Stimulated activated CD4-positive, alpha-beta T cell treated with anti-CD3 and anti-CD28 coated beads, Interleukin-1b, Interleukin-23, amount 100 ng/mL, for 1 hour (primary cell): ENCODE results near the gene FUT7.
"Not testable (repeated sequence)": the region's sequence is repeated elsewhere in the genome, so short reads cannot be mapped to it uniquely, and the experiment has no call there.

Experiments used
- DNase-seq, 2 donors: peaks; one replicate each; pipeline ENCODE4 v3.0.0-alpha.2; 2020; ENCODE audit warnings: low read depth in 2 of 2

The FUT7 gene

GRCh38 chr9:137033481-137033880, 1.6 kb upstream of the FUT7 start:
- DNase-seq: not testable (repeated sequence)

GRCh38 chr9:137032858-137033257, 970 bp upstream of the FUT7 start:
- DNase-seq: no peak

- no peak for DNase-seq
Observed at GRCh38 chr9:137030538-137031527, 1.1 kb downstream of the FUT7 start.

- no peak for DNase-seq
Observed at GRCh38 chr9:137030006-137030405, 1.9 kb downstream of the FUT7 start.

- DNase-seq: peak in 1 of 2 donors; percentile 60
Observed at GRCh38 chr9:137029058-137029936, 2.6 kb downstream of the FUT7 start.

GRCh38 chr9:137028263-137029057, 3.4 kb downstream of the FUT7 start:
- DNase-seq: peak; percentile 27 to 44

- no peak for DNase-seq
Observed at GRCh38 chr9:137027369-137028262, 4.3 kb downstream of the FUT7 start, which contains the start of gene ABCA2. Gene ABCA2, minus strand, starts transcription at chr9:137028237. Its CDS starts 97 bp downstream, at chr9:137028140.

GRCh38 chr9:137026828-137027227, 5.1 kb downstream of the FUT7 start:
- DNase-seq: no peak

GRCh38 chr9:137026384-137026783, 5.5 kb downstream of the FUT7 start:
- DNase-seq: no peak

- DNase-seq: no peak
Observed at GRCh38 chr9:137025517-137025966, 6.3 kb downstream of the FUT7 start.

- DNase-seq: no peak
Observed at GRCh38 chr9:137023583-137023991, 8.3 kb downstream of the FUT7 start.

- no peak for DNase-seq
Observed at GRCh38 chr9:137023157-137023556, 8.7 kb downstream of the FUT7 start.

GRCh38 chr9:137022662-137023008, 9.3 kb downstream of the FUT7 start:
- no peak for DNase-seq

GRCh38 chr9:137021979-137022661, 9.8 kb downstream of the FUT7 start:
- peak; percentile 41 to 55 for DNase-seq

GRCh38 chr9:137021568-137021978, 10.3 kb downstream of the FUT7 start:
- DNase-seq: no peak

- no peak for DNase-seq
Observed at GRCh38 chr9:137020771-137021567, 10.9 kb downstream of the FUT7 start.

- DNase-seq: no peak
Observed at GRCh38 chr9:137019891-137020683, 11.8 kb downstream of the FUT7 start.
